ENCODE results near the gene AMHR2.

DNA sequence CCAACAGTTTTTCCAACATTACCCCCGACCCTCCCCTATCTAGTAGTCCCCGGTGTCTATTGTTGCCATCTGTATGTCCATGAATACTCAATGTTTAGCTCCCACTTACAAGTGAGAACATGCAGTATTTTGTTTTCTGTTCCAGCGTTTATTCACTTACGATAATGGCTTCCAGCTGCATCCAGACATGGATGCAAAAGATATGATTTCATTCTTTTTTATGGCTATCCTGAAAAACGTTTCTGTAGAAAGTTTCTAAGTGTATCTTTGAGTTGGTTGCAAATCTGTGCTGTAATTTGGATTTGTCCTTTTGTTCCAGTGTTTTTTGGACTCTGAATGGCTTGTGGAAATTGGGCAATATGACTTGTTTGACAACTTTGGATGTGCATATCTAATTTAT, 31.9 kb upstream of the AMHR2 start:
- TF ChIP-seq, protein P1, sequence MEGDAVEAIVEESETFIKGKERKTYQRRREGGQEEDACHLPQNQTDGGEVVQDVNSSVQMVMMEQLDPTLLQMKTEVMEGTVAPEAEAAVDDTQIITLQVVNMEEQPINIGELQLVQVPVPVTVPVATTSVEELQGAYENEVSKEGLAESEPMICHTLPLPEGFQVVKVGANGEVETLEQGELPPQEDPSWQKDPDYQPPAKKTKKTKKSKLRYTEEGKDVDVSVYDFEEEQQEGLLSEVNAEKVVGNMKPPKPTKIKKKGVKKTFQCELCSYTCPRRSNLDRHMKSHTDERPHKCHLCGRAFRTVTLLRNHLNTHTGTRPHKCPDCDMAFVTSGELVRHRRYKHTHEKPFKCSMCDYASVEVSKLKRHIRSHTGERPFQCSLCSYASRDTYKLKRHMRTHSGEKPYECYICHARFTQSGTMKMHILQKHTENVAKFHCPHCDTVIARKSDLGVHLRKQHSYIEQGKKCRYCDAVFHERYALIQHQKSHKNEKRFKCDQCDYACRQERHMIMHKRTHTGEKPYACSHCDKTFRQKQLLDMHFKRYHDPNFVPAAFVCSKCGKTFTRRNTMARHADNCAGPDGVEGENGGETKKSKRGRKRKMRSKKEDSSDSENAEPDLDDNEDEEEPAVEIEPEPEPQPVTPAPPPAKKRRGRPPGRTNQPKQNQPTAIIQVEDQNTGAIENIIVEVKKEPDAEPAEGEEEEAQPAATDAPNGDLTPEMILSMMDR (IDR thresholded peaks at IDR 0.05), result no peak
- TF ChIP-seq POLR2A (IDR thresholded peaks at IDR 0.05), result no peak

All from lower leg skin (tissue), 3 donors.